DLD1 (cell line): ENCODE results near the gene TSPYL4.

Experiments used
- in situ Hi-C: cut with HindIII; loops from 2 replicates; pipeline ENCODE4 v1.10.0; 2017; ENCODE audit warnings: low sequenced_read_pairs

TSPYL4 gene

DNA sequence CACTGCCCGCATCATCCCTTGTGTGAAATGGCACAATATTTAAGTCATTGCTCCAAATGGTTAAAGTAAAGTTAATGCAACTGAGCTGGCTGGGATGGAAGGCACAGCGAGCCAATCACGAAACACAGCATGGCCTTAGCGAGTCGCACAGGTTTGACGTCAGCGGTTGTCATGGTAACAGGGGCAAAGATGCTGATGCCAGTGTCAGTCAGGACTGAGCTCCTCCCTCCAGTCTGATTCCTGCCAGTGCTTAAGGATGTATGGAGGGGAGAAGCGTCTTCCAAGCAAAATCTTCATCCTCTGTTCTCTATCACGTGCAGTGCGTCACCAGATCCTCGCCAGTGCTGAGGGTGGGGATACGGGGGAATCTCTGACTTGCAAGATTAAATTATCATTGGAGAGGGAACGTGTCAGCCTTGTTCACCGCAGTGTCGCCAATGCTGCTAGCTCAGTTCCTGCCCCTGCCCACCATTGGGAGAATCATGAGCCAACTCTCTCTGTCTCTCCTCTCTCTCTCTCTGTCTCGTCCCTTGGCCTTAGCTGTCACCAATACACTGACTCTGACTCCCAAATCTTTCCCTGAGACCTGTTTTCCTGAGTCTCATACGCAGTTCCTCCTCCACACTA lies 24.5 kb downstream of the TSPYL4 start:
- in situ Hi-C loops = no loop called here

DNA sequence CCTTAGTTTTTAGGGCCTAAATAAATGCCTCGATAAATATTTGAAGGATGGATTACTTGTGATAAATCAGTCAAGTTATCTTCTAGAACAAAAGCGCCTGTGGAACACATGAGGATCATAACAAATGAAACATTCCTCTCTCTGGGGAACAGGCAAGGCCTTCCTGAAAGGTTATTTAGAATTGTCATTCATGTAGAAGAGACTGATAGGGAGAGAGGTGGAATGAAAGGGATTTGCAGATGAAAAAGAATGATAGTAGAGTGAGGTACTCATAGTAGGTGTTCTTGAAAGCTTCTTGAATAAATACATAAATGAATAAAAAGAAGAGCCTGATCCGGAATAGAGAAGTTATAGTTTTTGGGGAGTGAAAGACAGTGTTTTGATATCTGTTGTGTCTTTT lies 30.5 kb downstream of the TSPYL4 start:
- in situ Hi-C loops = no loop called here

- in situ Hi-C loops = no loop called here
These were observed 32.0 kb downstream of the TSPYL4 start for GRCh38 chr6:116221911-116222310.

DNA sequence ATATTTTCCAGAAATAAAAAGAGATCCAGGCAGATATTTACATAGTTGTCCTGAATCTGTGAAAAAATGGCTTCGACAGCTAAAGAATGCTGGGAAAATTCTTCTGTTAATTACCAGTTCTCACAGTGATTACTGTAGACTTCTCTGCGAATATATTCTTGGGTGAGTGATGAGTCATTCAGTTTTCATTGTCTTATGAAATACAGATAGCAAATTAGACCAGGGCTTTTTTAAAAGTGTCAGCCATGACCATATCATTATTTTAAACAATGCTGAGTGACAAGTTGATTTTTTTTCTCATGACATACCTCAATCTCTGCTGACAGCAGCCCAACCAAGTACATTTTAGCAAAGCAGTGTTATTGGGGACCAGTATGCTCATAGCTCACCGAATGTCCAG lies 32.8 kb downstream of the TSPYL4 start:
- in situ Hi-C loops = no loop called here

- in situ Hi-C loops = no loop called here
These were observed 35.0 kb downstream of the TSPYL4 start for GRCh38 chr6:116218866-116219265.

- in situ Hi-C loops = no loop called here
These were observed 35.7 kb downstream of the TSPYL4 start for GRCh38 chr6:116218172-116218633.

- in situ Hi-C loops = no loop called here
These were observed 36.8 kb downstream of the TSPYL4 start for GRCh38 chr6:116217069-116217468.

GRCh38 chr6:116215414-116215813 lies 38.5 kb downstream of the TSPYL4 start:
- in situ Hi-C loops = no loop called here

DNA sequence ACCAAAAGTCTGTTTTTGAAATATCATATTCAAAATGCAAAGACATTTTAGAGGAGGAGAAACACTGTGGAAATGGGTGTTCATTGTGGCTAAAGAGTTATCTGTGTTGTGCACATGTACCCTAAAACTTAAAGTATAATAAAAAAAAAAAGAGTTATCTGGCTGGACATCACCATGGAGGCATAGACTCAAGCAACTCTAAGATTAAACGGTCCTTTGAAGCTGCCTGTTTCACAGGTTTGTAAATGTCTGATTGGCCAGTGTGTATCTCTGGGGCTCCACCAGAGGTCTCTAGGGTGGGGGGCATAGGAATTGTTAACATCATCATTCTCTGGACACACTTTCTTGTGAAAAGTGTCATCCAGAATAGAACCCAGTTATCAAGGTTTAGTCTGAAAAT lies 39.2 kb downstream of the TSPYL4 start:
- in situ Hi-C loops = no loop called here

- in situ Hi-C loops = no loop called here
These were observed 43.0 kb downstream of the TSPYL4 start for GRCh38 chr6:116210750-116211425.

GRCh38 chr6:116210316-116210715 lies 43.6 kb downstream of the TSPYL4 start:
- in situ Hi-C loops = no loop called here

GRCh38 chr6:116208056-116208785 lies 45.7 kb downstream of the TSPYL4 start:
- in situ Hi-C loops = no loop called here

- in situ Hi-C loops = no loop called here
These were observed 47.5 kb downstream of the TSPYL4 start for GRCh38 chr6:116206231-116206903.

DNA sequence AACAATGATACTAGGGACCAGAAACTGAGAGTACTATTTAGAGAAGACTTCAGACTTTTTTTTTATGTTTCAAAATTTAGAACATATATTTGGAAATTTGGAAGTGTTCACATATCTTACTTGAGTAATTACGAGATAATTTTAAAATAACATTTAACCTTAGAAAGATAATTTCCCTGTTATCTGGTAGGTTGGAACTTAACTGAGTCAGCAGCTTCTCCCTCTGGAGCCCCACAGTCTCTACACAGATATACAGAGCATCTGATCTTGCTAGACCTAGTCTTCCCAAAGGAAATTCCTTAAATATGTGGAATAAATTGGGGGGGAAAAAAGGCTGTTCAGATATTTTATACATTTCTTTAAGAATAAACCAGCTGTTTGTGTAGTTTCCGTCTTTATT lies 48.6 kb downstream of the TSPYL4 start:
- in situ Hi-C loops = no loop called here

GRCh38 chr6:116201538-116201937 lies 52.3 kb downstream of the TSPYL4 start:
- in situ Hi-C loops = no loop called here

- in situ Hi-C loops = no loop called here
These were observed 53.1 kb downstream of the TSPYL4 start for GRCh38 chr6:116200619-116201249.
